Measurements from ENCODE around the gene NOP14.

- TF ChIP-seq, protein P1, sequence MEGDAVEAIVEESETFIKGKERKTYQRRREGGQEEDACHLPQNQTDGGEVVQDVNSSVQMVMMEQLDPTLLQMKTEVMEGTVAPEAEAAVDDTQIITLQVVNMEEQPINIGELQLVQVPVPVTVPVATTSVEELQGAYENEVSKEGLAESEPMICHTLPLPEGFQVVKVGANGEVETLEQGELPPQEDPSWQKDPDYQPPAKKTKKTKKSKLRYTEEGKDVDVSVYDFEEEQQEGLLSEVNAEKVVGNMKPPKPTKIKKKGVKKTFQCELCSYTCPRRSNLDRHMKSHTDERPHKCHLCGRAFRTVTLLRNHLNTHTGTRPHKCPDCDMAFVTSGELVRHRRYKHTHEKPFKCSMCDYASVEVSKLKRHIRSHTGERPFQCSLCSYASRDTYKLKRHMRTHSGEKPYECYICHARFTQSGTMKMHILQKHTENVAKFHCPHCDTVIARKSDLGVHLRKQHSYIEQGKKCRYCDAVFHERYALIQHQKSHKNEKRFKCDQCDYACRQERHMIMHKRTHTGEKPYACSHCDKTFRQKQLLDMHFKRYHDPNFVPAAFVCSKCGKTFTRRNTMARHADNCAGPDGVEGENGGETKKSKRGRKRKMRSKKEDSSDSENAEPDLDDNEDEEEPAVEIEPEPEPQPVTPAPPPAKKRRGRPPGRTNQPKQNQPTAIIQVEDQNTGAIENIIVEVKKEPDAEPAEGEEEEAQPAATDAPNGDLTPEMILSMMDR (IDR thresholded peaks at IDR 0.05) = no peak
- TF ChIP-seq EP300 (IDR thresholded peaks at IDR 0.05) (no peak), POLR2A (IDR thresholded peaks at IDR 0.05; ENCODE audit: low read depth) (no peak), POLR2AphosphoS5 (IDR thresholded peaks at IDR 0.05) (no peak)
Observed at GRCh38 chr4:2936773-2937145, 26.4 kb downstream of the NOP14 start.
